Measurements from ENCODE around the gene FGF10.

Gene FGF10

DNA sequence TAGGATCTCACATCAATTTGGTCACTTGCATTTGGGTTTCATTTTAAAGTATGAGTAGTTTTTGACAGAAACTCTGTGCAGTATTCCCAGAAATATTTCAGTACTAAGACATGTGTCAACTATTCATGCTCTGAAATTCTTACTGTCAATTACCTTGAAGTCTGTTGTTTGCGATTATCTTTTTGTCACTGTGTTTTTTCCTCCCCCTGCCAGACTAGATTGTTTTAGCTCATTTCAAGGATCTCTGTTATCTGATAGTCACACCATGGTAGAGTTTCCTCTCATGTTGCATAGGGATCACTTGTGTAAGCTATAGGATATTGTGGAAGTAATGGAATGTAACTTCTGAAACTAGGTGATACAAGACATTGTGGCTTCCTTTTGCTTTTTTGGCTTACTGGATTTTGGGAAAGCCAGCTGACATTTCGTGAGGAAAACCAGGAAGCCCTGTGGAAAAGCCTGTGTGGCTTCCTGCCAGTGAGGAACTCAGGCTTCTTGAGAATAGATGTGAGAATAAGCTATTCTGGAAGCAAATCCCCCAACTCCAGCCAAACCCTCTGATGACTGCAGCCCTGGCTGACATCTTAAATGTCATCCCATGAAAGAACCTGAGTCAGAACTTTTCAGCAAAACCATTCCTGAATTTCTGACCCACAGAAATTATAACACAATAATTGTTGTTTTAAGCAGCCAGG is 122.2 kb downstream of the FGF10 start:
- DNase-seq (ENCODE audit: low read depth): no peak
- TF ChIP-seq, protein P1, sequence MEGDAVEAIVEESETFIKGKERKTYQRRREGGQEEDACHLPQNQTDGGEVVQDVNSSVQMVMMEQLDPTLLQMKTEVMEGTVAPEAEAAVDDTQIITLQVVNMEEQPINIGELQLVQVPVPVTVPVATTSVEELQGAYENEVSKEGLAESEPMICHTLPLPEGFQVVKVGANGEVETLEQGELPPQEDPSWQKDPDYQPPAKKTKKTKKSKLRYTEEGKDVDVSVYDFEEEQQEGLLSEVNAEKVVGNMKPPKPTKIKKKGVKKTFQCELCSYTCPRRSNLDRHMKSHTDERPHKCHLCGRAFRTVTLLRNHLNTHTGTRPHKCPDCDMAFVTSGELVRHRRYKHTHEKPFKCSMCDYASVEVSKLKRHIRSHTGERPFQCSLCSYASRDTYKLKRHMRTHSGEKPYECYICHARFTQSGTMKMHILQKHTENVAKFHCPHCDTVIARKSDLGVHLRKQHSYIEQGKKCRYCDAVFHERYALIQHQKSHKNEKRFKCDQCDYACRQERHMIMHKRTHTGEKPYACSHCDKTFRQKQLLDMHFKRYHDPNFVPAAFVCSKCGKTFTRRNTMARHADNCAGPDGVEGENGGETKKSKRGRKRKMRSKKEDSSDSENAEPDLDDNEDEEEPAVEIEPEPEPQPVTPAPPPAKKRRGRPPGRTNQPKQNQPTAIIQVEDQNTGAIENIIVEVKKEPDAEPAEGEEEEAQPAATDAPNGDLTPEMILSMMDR (conservative IDR thresholded peaks at IDR 0.05; ENCODE audit: low read depth, low read length): no peak
- no peak overlapping the region for H3K4me3 ChIP-seq (ENCODE audit: low read depth, low read length)

DNA sequence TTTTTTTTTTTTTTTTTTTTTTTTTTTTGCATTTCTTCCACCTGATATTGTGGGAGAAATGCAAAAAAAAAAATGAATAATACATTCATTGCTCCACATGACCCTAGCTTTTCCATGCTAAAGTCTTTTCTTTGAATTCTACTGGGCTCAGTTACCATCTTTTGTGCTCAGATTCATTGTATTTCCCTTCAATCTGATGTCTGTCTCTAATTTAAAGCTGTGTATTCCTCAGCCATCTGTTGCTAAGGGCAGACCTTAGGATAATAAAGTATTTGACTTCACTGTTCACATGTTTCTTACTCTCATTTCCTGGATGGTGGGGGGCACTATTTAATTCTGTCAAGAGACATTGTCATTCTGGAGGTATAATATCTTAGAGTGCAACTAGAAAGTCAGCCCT is 123.5 kb downstream of the FGF10 start:
- no peak for DNase-seq (ENCODE audit: low read depth)
- H3K4me3 ChIP-seq (ENCODE audit: low read depth, low read length): no peak overlapping the region
- TF ChIP-seq, protein P1 (conservative IDR thresholded peaks at IDR 0.05; ENCODE audit: low read depth, low read length): no peak

DNA sequence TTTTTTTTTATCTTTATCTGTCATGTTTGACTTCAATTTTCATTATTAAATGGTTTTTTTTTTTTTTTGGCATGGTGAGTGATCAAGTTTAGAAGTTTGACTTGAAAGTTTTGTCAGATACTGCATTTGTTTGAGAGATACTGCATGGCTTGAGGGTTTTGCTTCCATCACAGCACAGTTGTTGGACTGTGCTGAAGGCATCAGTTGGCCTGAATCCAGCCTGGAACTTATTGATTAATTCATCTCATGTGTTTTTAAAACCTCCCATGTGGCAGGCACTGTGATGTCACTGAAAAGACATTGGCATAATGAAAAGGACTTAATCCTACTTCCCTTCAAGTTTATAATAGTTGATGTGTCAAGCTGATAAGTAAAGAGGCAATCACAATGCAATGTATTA is 128.4 kb downstream of the FGF10 start:
- DNase-seq (ENCODE audit: low read depth): no peak
- no peak overlapping the region for H3K4me3 ChIP-seq (ENCODE audit: low read depth, low read length)
- TF ChIP-seq, protein P1 (conservative IDR thresholded peaks at IDR 0.05; ENCODE audit: low read depth, low read length): no peak

DNA sequence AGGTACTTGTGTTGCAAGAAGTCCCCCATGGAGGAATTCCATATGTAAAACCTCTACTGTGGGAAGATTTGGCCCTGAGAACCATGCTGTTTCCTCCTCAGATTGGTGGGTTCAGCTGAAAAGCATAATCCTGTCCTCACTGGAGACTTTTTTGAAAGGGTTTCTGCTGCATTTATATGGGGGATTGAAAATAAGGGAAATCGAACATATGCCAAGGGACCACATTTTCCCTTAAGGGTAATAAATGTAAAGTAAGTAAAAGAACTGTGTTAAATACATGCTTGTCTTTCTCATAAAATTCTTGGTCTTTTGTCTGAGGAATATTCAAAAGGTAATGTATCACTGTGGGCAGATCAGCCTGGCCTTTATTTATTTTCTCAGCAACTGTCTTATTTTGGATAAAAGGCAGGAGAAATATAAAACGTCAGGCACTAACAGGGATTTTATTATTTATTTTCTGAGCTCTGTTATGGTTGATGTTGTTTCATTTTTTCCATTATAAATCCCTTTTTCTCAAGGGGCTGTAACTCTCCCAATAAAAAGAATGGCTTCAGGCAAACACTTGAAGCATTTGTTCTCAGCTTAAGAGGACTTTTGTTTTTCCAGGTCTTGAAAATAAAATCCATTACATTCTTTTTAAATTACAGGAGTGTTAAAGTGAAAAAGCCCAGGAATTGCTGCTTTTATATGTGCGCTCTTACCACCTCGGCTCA is 131.4 kb downstream of the FGF10 start:
- no peak for DNase-seq (ENCODE audit: low read depth)
- TF ChIP-seq, protein P1 (conservative IDR thresholded peaks at IDR 0.05; ENCODE audit: low read depth, low read length): no peak
- no peak overlapping the region for H3K4me3 ChIP-seq (ENCODE audit: low read depth, low read length)

DNA sequence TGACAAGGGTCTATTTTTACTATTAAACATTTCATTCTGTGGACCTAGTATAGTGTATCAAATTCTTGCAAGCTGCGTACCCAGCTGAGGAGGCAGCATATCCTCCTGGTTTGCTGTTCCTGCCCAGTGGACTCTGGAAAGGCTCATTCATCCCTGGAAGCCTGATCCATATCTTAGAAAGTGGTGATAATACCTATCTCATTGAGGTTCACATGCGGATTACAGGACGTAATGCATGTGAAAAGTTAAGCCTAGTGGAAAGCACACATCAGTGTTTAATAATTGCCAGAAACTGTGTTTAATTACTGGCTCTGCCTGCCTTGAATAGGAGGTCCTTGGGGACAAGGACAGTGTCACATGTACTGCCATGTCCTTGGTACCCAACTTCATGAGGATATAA is 132.0 kb downstream of the FGF10 start:
- TF ChIP-seq, protein P1 (conservative IDR thresholded peaks at IDR 0.05; ENCODE audit: low read depth, low read length): no peak
- DNase-seq (ENCODE audit: low read depth): no peak
- H3K4me3 ChIP-seq (ENCODE audit: low read depth, low read length): no peak overlapping the region

Data from choroid plexus epithelial cell (primary cell).